HepG2 (cell line): ENCODE results near the gene SOAT2.

Experiments
- EZH2 ChIP-seq: conservative IDR thresholded peaks from 2 replicates; pipeline ENCODE4 v1.6.1; 2012; ENCODE audit warnings: mild to moderate bottlenecking, low read depth, low read length, moderate library complexity
- FOXJ3 ChIP-seq: sonication (generic); formaldehyde crosslinking; IDR thresholded peaks from 2 replicates; pipeline ENCODE4 v1.4.0; 2020; ENCODE audit warnings: missing genetic modification reagents, mild to moderate bottlenecking, borderline replicate concordance
- GABPA ChIP-seq, 2 experiments: IDR thresholded peaks; 2 replicates each; pipeline ENCODE4 v1.6.1; 2011 to 2016; ENCODE audit warnings: low read depth in 2 of 2, low read length in 1 of 2, missing biosample characterization in 1 of 2, missing genetic modification characterization in 1 of 2
- HDAC1 ChIP-seq: sonication (generic); formaldehyde crosslinking; IDR thresholded peaks from 2 replicates; pipeline ENCODE4 v1.5.1; 2020; ENCODE audit warnings: mild to moderate bottlenecking, missing genetic modification reagents
- HNRNPUL1 ChIP-seq: fragments of 200-400 bp; formaldehyde crosslinking; IDR thresholded peaks from 2 replicates; pipeline ENCODE4 v1.6.1; 2017; ENCODE audit warnings: low read depth, mild to moderate bottlenecking, low read length, moderate library complexity
- KAT8 ChIP-seq: IDR thresholded peaks from 2 replicates; pipeline ENCODE4 v1.6.1; 2016; ENCODE audit warnings: missing genetic modification reagents, missing compliant biosample characterization
- RBAK ChIP-seq: sonication (generic); formaldehyde crosslinking; IDR thresholded peaks from 2 replicates; pipeline ENCODE4 v1.5.1; 2020; ENCODE audit warnings: mild to moderate bottlenecking, missing genetic modification reagents
- ZBTB37 ChIP-seq: sonication (generic); formaldehyde crosslinking; IDR thresholded peaks from 2 replicates; pipeline ENCODE4 v1.4.0; 2020; ENCODE audit warnings: mild to moderate bottlenecking, missing genetic modification reagents
- ZFX ChIP-seq: sonication (generic); formaldehyde crosslinking; IDR thresholded peaks from 2 replicates; pipeline ENCODE4 v1.4.0; 2020; ENCODE audit warnings: mild to moderate bottlenecking, low read depth, missing genetic modification reagents, moderate library complexity
- ZNF292 ChIP-seq: sonication (generic); formaldehyde crosslinking; IDR thresholded peaks from 2 replicates; pipeline ENCODE4 v1.8.1; 2022; ENCODE audit warnings: mild to moderate bottlenecking, low read depth, missing genetic modification reagents, borderline replicate concordance
- ZNF639 ChIP-seq: conservative IDR thresholded peaks from 2 replicates; pipeline ENCODE4 v1.6.1; 2018; ENCODE audit warnings: missing genetic modification reagents
- ZNF788 ChIP-seq: sonication (generic); formaldehyde crosslinking; IDR thresholded peaks from 2 replicates; pipeline ENCODE4 v1.5.0; 2020; ENCODE audit warnings: mild to moderate bottlenecking, missing genetic modification reagents, borderline replicate concordance
- TF ChIP-seq, protein P1 (sequence below): fragments of 450-650 bp; IDR thresholded peaks from 2 replicates; pipeline ENCODE4 v1.6.1; 2017; ENCODE audit warnings: mild to moderate bottlenecking
- TF ChIP-seq, protein P2 (sequence below): IDR thresholded peaks from 2 replicates; pipeline ENCODE4 v1.6.1; 2016; ENCODE audit warnings: low read depth

DNA sequence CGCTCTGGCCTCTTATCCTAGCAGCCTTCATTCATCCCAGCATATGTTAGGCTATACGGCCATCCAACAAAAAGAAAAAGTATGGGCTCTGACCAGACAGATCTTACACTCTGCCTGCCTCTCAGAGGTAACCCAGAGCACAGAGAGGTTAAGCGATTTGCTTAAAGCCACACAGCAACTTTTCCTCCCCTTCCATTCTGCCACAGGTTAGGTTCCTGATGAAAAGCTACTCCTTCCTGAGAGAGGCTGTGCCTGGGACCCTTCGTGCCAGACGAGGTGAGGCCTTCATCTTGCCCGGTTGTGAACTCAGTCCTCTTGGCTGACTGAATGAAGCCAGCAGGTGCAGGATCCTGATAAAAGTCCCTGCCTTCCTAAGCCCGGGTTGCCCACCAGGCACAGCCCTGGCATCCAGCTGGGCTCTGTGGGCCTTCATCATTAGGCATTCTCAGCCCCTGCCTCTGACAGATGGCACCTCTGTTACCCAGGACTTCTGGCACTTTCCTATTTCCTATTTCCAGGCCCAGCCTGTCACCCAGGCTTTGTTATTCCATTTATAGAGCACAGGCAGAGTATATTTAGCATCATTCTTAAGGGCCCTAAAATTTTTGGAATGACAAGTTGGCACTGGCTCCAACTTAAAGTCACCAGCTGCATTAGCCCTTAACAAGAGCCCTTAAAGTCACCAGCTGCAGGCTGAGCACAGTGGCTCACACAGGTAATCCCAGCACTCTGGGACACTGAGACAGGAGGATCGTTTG lies 12.8 kb downstream of the SOAT2 start:
- TF ChIP-seq KAT8 (no peak), HDAC1 (no peak), RBAK (CRISPR knock-in tag) (no peak), ZFX (CRISPR knock-in tag) (no peak), FOXJ3 (CRISPR knock-in tag) (no peak), HNRNPUL1 (no peak), ZNF292 (CRISPR knock-in tag) (no peak), GABPA (IDR thresholded peaks at IDR 0.05; ENCODE audit: low read depth, low read length) (no peak), GABPA (CRISPR knock-in tag; IDR thresholded peaks at IDR 0.05; ENCODE audit: low read depth) (no peak), ZNF788 (CRISPR knock-in tag) (no peak), EZH2 (no peak), ZNF639 (CRISPR knock-in tag) (no peak), ZBTB37 (no peak)
- TF ChIP-seq, protein P1, sequence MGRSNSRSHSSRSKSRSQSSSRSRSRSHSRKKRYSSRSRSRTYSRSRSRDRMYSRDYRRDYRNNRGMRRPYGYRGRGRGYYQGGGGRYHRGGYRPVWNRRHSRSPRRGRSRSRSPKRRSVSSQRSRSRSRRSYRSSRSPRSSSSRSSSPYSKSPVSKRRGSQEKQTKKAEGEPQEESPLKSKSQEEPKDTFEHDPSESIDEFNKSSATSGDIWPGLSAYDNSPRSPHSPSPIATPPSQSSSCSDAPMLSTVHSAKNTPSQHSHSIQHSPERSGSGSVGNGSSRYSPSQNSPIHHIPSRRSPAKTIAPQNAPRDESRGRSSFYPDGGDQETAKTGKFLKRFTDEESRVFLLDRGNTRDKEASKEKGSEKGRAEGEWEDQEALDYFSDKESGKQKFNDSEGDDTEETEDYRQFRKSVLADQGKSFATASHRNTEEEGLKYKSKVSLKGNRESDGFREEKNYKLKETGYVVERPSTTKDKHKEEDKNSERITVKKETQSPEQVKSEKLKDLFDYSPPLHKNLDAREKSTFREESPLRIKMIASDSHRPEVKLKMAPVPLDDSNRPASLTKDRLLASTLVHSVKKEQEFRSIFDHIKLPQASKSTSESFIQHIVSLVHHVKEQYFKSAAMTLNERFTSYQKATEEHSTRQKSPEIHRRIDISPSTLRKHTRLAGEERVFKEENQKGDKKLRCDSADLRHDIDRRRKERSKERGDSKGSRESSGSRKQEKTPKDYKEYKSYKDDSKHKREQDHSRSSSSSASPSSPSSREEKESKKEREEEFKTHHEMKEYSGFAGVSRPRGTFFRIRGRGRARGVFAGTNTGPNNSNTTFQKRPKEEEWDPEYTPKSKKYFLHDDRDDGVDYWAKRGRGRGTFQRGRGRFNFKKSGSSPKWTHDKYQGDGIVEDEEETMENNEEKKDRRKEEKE: no peak
- TF ChIP-seq, protein P2, sequence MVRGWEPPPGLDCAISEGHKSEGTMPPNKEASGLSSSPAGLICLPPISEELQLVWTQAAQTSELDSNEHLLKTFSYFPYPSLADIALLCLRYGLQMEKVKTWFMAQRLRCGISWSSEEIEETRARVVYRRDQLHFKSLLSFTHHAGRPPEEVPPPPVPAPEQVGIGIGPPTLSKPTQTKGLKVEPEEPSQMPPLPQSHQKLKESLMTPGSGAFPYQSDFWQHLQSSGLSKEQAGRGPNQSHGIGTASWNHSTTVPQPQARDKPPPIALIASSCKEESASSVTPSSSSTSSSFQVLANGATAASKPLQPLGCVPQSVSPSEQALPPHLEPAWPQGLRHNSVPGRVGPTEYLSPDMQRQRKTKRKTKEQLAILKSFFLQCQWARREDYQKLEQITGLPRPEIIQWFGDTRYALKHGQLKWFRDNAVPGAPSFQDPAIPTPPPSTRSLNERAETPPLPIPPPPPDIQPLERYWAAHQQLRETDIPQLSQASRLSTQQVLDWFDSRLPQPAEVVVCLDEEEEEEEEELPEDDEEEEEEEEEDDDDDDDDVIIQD (CRISPR knock-in tag): no peak
